Endothelial cell of umbilical vein (primary cell): ENCODE measurements around the gene C16orf95. TPM values are rescaled to one million over a fixed set of nuclear protein-coding genes. Genes with fewer than 3 reads are reported as not detected.

Experiments used
- BruUV-seq: library from RNA; stranded (reverse); fragments of 400-500 nt; replicated peaks from 2 replicates; lab custom pipeline; 2021; lab: Mats Ljungman, UMichigan
- CTCF ChIA-PET: fragments of 300-600, 350-600 bp; sonication (Branson Sonifier 250); formaldehyde crosslinking; loops from one replicate; lab custom pipeline; 2021; ENCODE audit warnings: antibody characterized with exemption, inconsistent platforms; lab: Charles Lee
- POLR2A ChIA-PET: fragments of 300-600, 350-600 bp; sonication (Branson Sonifier 250); formaldehyde crosslinking; loops from one replicate; lab custom pipeline; 2021; ENCODE audit warnings: antibody characterized with exemption, inconsistent platforms; lab: Charles Lee
- DNase-seq: peaks from one replicate; pipeline ENCODE4 v3.0.0-alpha.2; 2011; ENCODE audit warnings: low read depth, low spot score
- FAIRE-seq: peaks from 2 replicates; lab custom pipeline; 2011; peaks lifted over from hg19 to GRCh38; lab: Jason Lieb, UNC
- H2AFZ ChIP-seq: 2 replicates; pipeline ENCODE4 v1.6.0; 2012; ENCODE audit warnings: low read depth, low read length, control low read depth, inconsistent platforms
- H3K27ac ChIP-seq: 2 replicates; pipeline ENCODE4 v1.5.1; 2011; ENCODE audit warnings: low read depth, mild to moderate bottlenecking, control low read depth, low read length, moderate library complexity; ENCODE audit not compliant: insufficient read depth
- H3K27me3 ChIP-seq, 2 experiments: 2 replicates each; pipeline versions ENCODE4 v1.6.0 to v1.6.1; 2011; ENCODE audit warnings: low read length in 2 of 2, mixed read lengths in 1 of 2; ENCODE audit not compliant: control insufficient read depth in 2 of 2, insufficient read depth in 2 of 2
- H3K36me3 ChIP-seq, 2 experiments: 2 replicates in 1 of 2; 3 replicates in 1 of 2; pipeline ENCODE4 v1.5.1; 2011; ENCODE audit warnings: low read length in 2 of 2, mild to moderate bottlenecking in 1 of 2, moderate library complexity in 1 of 2; ENCODE audit not compliant: control insufficient read depth in 2 of 2, insufficient read depth in 2 of 2; ENCODE audit errors: extremely low read depth in 1 of 2
- H3K4me1 ChIP-seq: 3 replicates; pipeline ENCODE4 v1.5.1; 2011; ENCODE audit warnings: mild to moderate bottlenecking, low read length; ENCODE audit not compliant: control insufficient read depth, insufficient read depth; ENCODE audit errors: extremely low read depth
- H3K4me2 ChIP-seq: 2 replicates; pipeline ENCODE4 v1.6.1; 2011; ENCODE audit warnings: low read length, control low read depth, mixed read lengths; ENCODE audit not compliant: insufficient read depth
- H3K4me3 ChIP-seq, 3 experiments: fragments of 200-600 bp in 1 of 3; sonication (generic), shearing (Covaris generic) in 1 of 3; replicated peaks in 1 of 3; 2 replicates each; pipeline ENCODE4 v1.5.1; 2011 to 2016; ENCODE audit warnings: control low read depth in 3 of 3, low read length in 3 of 3, mild to moderate bottlenecking in 2 of 3, inconsistent platforms in 1 of 3, low read depth in 1 of 3, moderate library complexity in 1 of 3; ENCODE audit not compliant: insufficient read depth in 1 of 3
- H3K79me2 ChIP-seq: 2 replicates; pipeline ENCODE4 v1.6.0; 2012; ENCODE audit warnings: low read length, inconsistent platforms; ENCODE audit not compliant: control insufficient read depth, insufficient read depth
- H3K9ac ChIP-seq: replicated peaks from 2 replicates; pipeline ENCODE3; 2011; ENCODE audit warnings: low read length, control low read depth; ENCODE audit not compliant: insufficient read depth; ENCODE audit errors: extremely low read depth
- H3K9me1 ChIP-seq: replicated peaks from 3 replicates; pipeline ENCODE4 v1.6.0; 2011; ENCODE audit warnings: mild to moderate bottlenecking, low read length; ENCODE audit not compliant: control insufficient read depth, insufficient read depth; ENCODE audit errors: extremely low read depth
- H3K9me3 ChIP-seq: replicated peaks from 2 replicates; pipeline ENCODE4 v1.5.1; 2012; ENCODE audit warnings: low read length, inconsistent platforms; ENCODE audit not compliant: control insufficient read depth, insufficient read depth
- H4K20me1 ChIP-seq: replicated peaks from 2 replicates; pipeline ENCODE3; 2011; ENCODE audit warnings: mild to moderate bottlenecking, low read length; ENCODE audit not compliant: control insufficient read depth, insufficient read depth; ENCODE audit errors: extremely low read depth
- CTCF ChIP-seq, 2 donors: IDR thresholded peaks; 1 replicate in 1 of 2; 2 replicates in 1 of 2; pipeline ENCODE4 v1.5.1; 2011; ENCODE audit warnings: low read length in 2 of 2, mild to moderate bottlenecking in 2 of 2, moderate library complexity in 2 of 2, control low read depth in 1 of 2, inconsistent platforms in 1 of 2, low read depth in 1 of 2; ENCODE audit not compliant: insufficient read depth in 1 of 2; ENCODE audit errors: extremely low read depth in 1 of 2
- FOS ChIP-seq: IDR thresholded peaks from 2 replicates; pipeline ENCODE4 v1.6.1; 2011; ENCODE audit warnings: mild to moderate bottlenecking, low read length, moderate library complexity, borderline replicate concordance; ENCODE audit not compliant: insufficient read depth
- JUN ChIP-seq: IDR thresholded peaks from 2 replicates; pipeline ENCODE4 v1.6.1; 2011; ENCODE audit warnings: borderline replicate concordance, low read depth; ENCODE audit not compliant: insufficient read length, insufficient read depth
- POLR2A ChIP-seq: IDR thresholded peaks from 2 replicates; pipeline ENCODE4 v1.6.1; 2012; ENCODE audit warnings: low read depth, mild to moderate bottlenecking, control low read depth, low read length
- POLR2AphosphoS5 ChIP-seq: IDR thresholded peaks from 2 replicates; pipeline ENCODE4 v1.6.1; 2012; ENCODE audit warnings: low read depth, mild to moderate bottlenecking, control low read depth, low read length, moderate library complexity; ENCODE audit not compliant: insufficient read depth
- dilution Hi-C: fragments of 300-500 bp; cut with MboI; formaldehyde crosslinking; loops from one replicate; pipeline ENCODE4 v1.15.0; 2019; ENCODE audit warnings: low sequenced_read_pairs; ENCODE audit not compliant: extremely low pct_ligation_motif_present
- intact Hi-C: fragments of 100-400 bp; cut with micrococcal nuclease; formaldehyde crosslinking; loops from one replicate; pipeline ENCODE4 v1.10.0; 2022
- polyA plus RNA-seq, 4 experiments: library from polyadenylated mRNA; depleted of rRNA in 3 of 4; stranded (reverse) in 3 of 4; unstranded in 1 of 4; fragments of >200 nt; gene quantifications; 2 replicates each; pipeline versions ENCODE4 v1.2.1 to v1.2.3, GENCODE V29; 2011 to 2012; ENCODE audit warnings: missing spikeins in 1 of 4
- total RNA-seq: library from RNA; stranded (reverse); gene quantifications from 2 replicates; pipeline ENCODE4 v1.2.3, GENCODE V29; 2021
- TF ChIP-seq, protein P1 (sequence below): IDR thresholded peaks from 2 replicates; pipeline ENCODE4 v1.6.1; 2011; ENCODE audit not compliant: insufficient read depth, insufficient read length

Gene C16orf95
- total and polyA plus RNA-seq, 2 donors (not counting 3 experiments of a cell fraction or from before 2014, with no cell fraction given): 4.0 to 6.6 TPM

GRCh38 chr16:87361916-87362619 lies 44.9 kb upstream of the C16orf95 start:
- H4K20me1 ChIP-seq: no peaks in the 10 kb centered on the region
- no peaks in the 10 kb centered on the region for H3K9me1 ChIP-seq
- DNase-seq: no peak
- no peak overlapping the region for H3K4me2 ChIP-seq
- no peak overlapping the region for H2AFZ ChIP-seq
- CTCF ChIA-PET: no interaction called here
- dilution Hi-C loops (no loop called here), intact Hi-C loops (no loop called here)
- no TSS peak for BruUV-seq
- no peak overlapping the region for H3K9ac ChIP-seq
- no peak for FAIRE-seq
- no peaks in the 10 kb centered on the region for H3K27me3 ChIP-seq
- peaks cover 5 to 23% of the 10 kb centered on the region in 2 experiments for H3K36me3 ChIP-seq
- no peak for TF ChIP-seq JUN
- no peak for TF ChIP-seq POLR2AphosphoS5
- TF ChIP-seq CTCF (IDR thresholded peaks at IDR 0.05; ENCODE audit: extremely low read depth in 1 of 2, insufficient read depth in 1 of 2, low read depth in 1 of 2, low read length in 2 of 2): no peak
- TF ChIP-seq, protein P1, sequence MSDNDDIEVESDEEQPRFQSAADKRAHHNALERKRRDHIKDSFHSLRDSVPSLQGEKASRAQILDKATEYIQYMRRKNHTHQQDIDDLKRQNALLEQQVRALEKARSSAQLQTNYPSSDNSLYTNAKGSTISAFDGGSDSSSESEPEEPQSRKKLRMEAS: no peak
- no peak for TF ChIP-seq FOS
- TF ChIP-seq POLR2A: no peak
- no peaks in the 10 kb centered on the region for H3K9me3 ChIP-seq
- no peak overlapping the region for H3K4me3 ChIP-seq
- H3K79me2 ChIP-seq: peaks cover 14% of the 10 kb centered on the region
- POLR2A ChIA-PET: no interaction called here
- no peak overlapping the region for H3K27ac ChIP-seq
- peaks cover 10% of the 10 kb centered on the region for H3K4me1 ChIP-seq
